ENCODE measurements around the gene KRT24.

- TF ChIP-seq CTCF (IDR thresholded peaks at IDR 0.05) (no peak), POLR2AphosphoS5 (IDR thresholded peaks at IDR 0.05) (no peak)
Measured at GRCh38 chr17:40659911-40660310, 43.6 kb downstream of the KRT24 start.

All from prostate gland (tissue), 2 donors.